Epithelial cell of esophagus (primary cell): ENCODE measurements around the gene WWTR1.

ENCODE experiments used
- DNase-seq: peaks from one replicate; pipeline ENCODE4 v3.0.0; 2010; ENCODE audit warnings: low read depth
- H3K4me3 ChIP-seq: 2 replicates; pipeline ENCODE4 v1.5.1; 2011; ENCODE audit warnings: mild to moderate bottlenecking, low read length, control low read depth
- CTCF ChIP-seq: IDR thresholded peaks from 2 replicates; pipeline ENCODE4 v1.5.1; 2011; ENCODE audit warnings: low read depth, mild to moderate bottlenecking, low read length, control low read depth, inconsistent platforms; ENCODE audit not compliant: insufficient read depth; ENCODE audit errors: missing control alignments

The WWTR1 gene

DNA sequence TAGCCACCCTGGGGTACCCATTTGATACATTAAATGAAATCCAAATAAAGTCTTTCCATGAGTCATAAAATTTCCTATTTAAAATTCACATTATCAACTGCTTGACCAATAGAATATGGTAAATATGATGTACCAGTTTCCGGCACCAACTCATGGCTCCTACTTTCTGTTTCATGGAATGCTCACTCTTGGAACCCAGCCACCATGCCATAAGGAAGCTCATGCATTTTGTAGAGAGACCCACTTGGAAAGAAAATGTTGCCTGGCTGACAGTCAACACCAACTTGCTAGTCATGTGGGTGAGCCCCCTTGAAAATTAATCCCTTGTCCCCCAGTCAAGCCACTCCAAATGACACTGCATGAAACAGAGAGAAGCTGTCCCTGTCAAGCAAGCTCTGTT is 57.2 kb downstream of the WWTR1 start:
- no peak for DNase-seq
- TF ChIP-seq CTCF, result no peak

GRCh38 chr3:149599236-149599635 is 58.6 kb downstream of the WWTR1 start:
- H3K4me3 ChIP-seq, result no peak overlapping the region
- DNase-seq, result no peak
- TF ChIP-seq CTCF, result no peak

More for the DNA sequence above, 57.2 kb downstream of the WWTR1 start:
- H3K4me3 ChIP-seq, result no peak overlapping the region

DNA sequence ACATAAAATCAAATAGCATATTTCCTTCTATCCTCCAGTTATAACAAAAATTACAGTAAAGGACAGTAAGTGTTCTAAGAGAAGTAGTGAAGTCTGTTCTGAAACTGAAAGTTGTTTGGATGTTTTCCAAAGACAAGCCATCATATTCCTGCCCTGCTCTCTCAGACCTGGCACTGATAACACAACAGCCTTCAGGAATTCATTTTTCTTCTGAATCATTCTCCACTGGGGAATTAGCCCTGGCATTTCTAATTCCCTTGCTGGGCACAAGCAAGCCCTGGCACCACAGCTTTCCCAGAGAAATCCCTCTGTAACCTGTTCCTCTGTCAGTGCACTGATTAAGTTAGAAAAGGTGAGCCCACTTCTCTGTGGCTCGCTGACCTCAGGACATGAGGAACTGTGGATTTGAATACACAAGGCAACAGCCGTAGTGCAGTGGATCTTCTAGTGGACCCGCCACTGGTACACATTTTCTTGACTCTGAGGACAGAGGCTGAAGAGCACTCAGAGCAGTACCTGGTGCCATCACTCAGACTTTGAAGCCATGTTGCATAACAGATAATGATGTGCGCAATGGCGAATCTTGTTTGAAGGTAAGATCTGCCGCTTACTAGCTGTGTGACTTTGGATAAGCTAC is 61.6 kb downstream of the WWTR1 start:
- DNase-seq, result peak; percentile 44
- no peak overlapping the region for H3K4me3 ChIP-seq
- no peak for TF ChIP-seq CTCF

GRCh38 chr3:149593418-149594160 is 64.2 kb downstream of the WWTR1 start:
- H3K4me3 ChIP-seq, result no peak overlapping the region
- DNase-seq, result no peak
- TF ChIP-seq CTCF, result no peak

- no peak overlapping the region for H3K4me3 ChIP-seq
- TF ChIP-seq CTCF, result no peak
- DNase-seq, result no peak
Observed at GRCh38 chr3:149592758-149593240, 65.0 kb downstream of the WWTR1 start.

GRCh38 chr3:149590691-149591441 is 67.0 kb downstream of the WWTR1 start:
- H3K4me3 ChIP-seq, result no peak overlapping the region

More at GRCh38 chr3:149590691-149591441, 67.0 kb downstream of the WWTR1 start:
- TF ChIP-seq CTCF, result no peak
- no peak for DNase-seq
